ENCODE results near the gene SLC19A1. TPM values are rescaled to one million over a fixed set of nuclear protein-coding genes. Genes with fewer than 3 reads are reported as not detected.

SLC19A1 gene
- total RNA-seq, 4 donors from 2014 or later, result 7.6 to 12.8 (median 10.3) TPM; not detected in 1

DNA sequence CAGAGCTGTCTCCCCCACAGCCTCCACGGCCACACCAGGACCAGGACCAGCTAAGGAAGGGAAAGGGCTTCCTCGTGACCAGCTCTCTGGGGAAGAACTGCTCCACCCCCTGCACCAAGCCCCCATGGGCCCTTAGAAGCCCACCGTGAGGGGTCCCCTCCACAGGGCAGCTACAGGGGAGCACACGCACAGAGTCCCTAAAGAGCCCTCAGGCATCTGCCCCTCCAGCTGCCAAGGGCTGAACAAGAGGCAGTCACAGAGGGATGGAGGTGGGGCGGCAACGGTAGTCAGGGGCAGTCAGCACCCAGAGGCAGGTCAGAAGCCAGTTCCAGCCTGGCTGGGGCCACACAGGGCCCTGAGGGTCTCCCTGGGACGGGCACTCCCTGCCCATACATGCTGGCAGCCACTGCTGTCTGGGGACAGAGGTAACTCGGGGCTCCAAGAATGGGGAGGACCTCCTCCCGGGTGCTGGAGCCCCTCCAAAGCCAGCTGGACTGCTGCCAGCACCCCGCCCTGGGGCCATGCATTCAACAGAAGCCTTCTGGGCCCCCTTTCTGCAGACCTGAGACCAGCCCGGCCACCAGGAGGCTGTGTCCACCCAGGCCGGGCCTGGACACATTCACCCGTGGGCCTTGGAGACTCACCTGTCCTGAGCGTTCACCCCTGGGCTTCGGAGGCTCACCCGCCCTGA, 18.7 kb downstream of the SLC19A1 start:
- Histone ChIP-seq H3K27me3 (no peaks in the 10 kb centered on the region), H3K4me1 (no peaks in the 10 kb centered on the region), H3K4me3 (no peak overlapping the region), H3K9me3 (peaks cover 0 to 22% of the 10 kb centered on the region in 2 donors), H3K36me3 (no peaks in the 10 kb centered on the region), H3K27ac (no peak overlapping the region)
- intact Hi-C loops (cut with DNase I; ENCODE audit: low total_unique reads), result no loop called here
- peak in 1 of 2 donors; percentile 12 for DNase-seq
- TF ChIP-seq, protein P1, sequence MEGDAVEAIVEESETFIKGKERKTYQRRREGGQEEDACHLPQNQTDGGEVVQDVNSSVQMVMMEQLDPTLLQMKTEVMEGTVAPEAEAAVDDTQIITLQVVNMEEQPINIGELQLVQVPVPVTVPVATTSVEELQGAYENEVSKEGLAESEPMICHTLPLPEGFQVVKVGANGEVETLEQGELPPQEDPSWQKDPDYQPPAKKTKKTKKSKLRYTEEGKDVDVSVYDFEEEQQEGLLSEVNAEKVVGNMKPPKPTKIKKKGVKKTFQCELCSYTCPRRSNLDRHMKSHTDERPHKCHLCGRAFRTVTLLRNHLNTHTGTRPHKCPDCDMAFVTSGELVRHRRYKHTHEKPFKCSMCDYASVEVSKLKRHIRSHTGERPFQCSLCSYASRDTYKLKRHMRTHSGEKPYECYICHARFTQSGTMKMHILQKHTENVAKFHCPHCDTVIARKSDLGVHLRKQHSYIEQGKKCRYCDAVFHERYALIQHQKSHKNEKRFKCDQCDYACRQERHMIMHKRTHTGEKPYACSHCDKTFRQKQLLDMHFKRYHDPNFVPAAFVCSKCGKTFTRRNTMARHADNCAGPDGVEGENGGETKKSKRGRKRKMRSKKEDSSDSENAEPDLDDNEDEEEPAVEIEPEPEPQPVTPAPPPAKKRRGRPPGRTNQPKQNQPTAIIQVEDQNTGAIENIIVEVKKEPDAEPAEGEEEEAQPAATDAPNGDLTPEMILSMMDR (IDR thresholded peaks at IDR 0.05), result no peak
- no peak for TF ChIP-seq POLR2A (IDR thresholded peaks at IDR 0.05)

GRCh38 chr21:45522986-45523385, 19.3 kb downstream of the SLC19A1 start:
- Histone ChIP-seq H3K4me1 (no peaks in the 10 kb centered on the region), H3K36me3 (no peaks in the 10 kb centered on the region), H3K27me3 (no peaks in the 10 kb centered on the region), H3K9me3 (peaks cover 0 to 22% of the 10 kb centered on the region in 2 donors), H3K27ac (no peak overlapping the region), H3K4me3 (no peak overlapping the region)
- no peak for DNase-seq
- intact Hi-C loops (cut with DNase I; ENCODE audit: low total_unique reads), result no loop called here
- no peak for TF ChIP-seq POLR2A (IDR thresholded peaks at IDR 0.05)
- TF ChIP-seq, protein P1 (IDR thresholded peaks at IDR 0.05), result no peak

- Histone ChIP-seq H3K27ac (no peak overlapping the region), H3K27me3 (no peaks in the 10 kb centered on the region), H3K4me1 (no peaks in the 10 kb centered on the region), H3K36me3 (no peaks in the 10 kb centered on the region), H3K4me3 (no peak overlapping the region), H3K9me3 (peaks cover 0 to 22% of the 10 kb centered on the region in 2 donors)
- intact Hi-C loops (cut with DNase I; ENCODE audit: low total_unique reads), result no loop called here
- TF ChIP-seq, protein P1 (IDR thresholded peaks at IDR 0.05), result no peak
- no peak for TF ChIP-seq POLR2A (IDR thresholded peaks at IDR 0.05)
- no peak for DNase-seq
Observed at GRCh38 chr21:45522381-45522780, 19.9 kb downstream of the SLC19A1 start.

GRCh38 chr21:45521241-45521640, 21.0 kb downstream of the SLC19A1 start:
- Histone ChIP-seq H3K4me3 (no peak overlapping the region), H3K9me3 (peaks cover 0 to 22% of the 10 kb centered on the region in 2 donors), H3K27ac (no peak overlapping the region), H3K27me3 (no peaks in the 10 kb centered on the region), H3K4me1 (no peaks in the 10 kb centered on the region), H3K36me3 (no peaks in the 10 kb centered on the region)
- intact Hi-C loops (cut with DNase I; ENCODE audit: low total_unique reads), result no loop called here
- no peak for TF ChIP-seq POLR2A (IDR thresholded peaks at IDR 0.05)
- TF ChIP-seq, protein P1 (IDR thresholded peaks at IDR 0.05), result no peak
- DNase-seq, result no peak

DNA sequence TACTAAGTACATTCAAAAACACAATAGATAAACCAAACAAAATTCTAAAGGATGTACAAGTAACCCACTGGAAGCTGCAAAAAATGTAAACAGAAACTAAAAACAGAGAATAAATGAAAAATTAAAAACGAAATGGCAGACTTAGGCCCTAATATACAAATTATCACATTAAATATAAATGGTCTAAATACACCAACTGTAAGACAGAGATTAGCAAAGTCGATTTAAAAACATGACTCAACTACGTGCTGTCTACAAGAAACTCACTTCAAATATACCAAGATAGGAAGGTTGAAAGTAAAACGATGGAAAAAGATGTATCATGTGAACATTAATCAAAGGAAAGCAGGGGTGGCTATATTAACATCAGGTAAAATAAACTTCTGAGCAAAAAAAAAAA, 23.1 kb downstream of the SLC19A1 start:
- DNase-seq, result no peak
- Histone ChIP-seq H3K4me1 (no peaks in the 10 kb centered on the region), H3K27me3 (no peaks in the 10 kb centered on the region), H3K9me3 (peaks cover 0 to 22% of the 10 kb centered on the region in 2 donors), H3K4me3 (no peak overlapping the region), H3K36me3 (no peaks in the 10 kb centered on the region), H3K27ac (no peak overlapping the region)
- intact Hi-C loops (cut with DNase I; ENCODE audit: low total_unique reads), result no loop called here
- TF ChIP-seq, protein P1 (IDR thresholded peaks at IDR 0.05), result no peak
- no peak for TF ChIP-seq POLR2A (IDR thresholded peaks at IDR 0.05)
